ENCODE results near the gene UGT1A5.
A peak's percentile ranks its signal among the peaks of the same experiment; 100 is the strongest.

The UGT1A5 gene

GRCh38 chr2:233712611-233713261 lies at the start of gene UGT1A5:
Gene UGT1A5 (plus strand): TSS chr2:233712907. CDS start chr2:233712992, 85 bp downstream.
- no peak for DNase-seq (ENCODE audit: low read depth, low spot score)

GRCh38 chr2:233663911-233664310 lies 48.8 kb upstream of the UGT1A5 start:
- DNase-seq (ENCODE audit: low read depth, low spot score): no peak

- DNase-seq (ENCODE audit: low read depth, low spot score): no peak
Measured at GRCh38 chr2:233668605-233669260, 44.0 kb upstream of the UGT1A5 start.

- no peak for DNase-seq (ENCODE audit: low read depth, low spot score)
Measured at GRCh38 chr2:233671290-233672161, 41.2 kb upstream of the UGT1A5 start, which contains the start of gene UGT1A9. Gene UGT1A9 (plus strand): TSS chr2:233671898. CDS start chr2:233671935, 37 bp downstream.

- DNase-seq (ENCODE audit: low read depth, low spot score): no peak
Measured at GRCh38 chr2:233672886-233673285, 39.8 kb upstream of the UGT1A5 start.

GRCh38 chr2:233673896-233674295 lies 38.8 kb upstream of the UGT1A5 start:
- DNase-seq (ENCODE audit: low read depth, low spot score): no peak

GRCh38 chr2:233674314-233674713 lies 38.4 kb upstream of the UGT1A5 start:
- no peak for DNase-seq (ENCODE audit: low read depth, low spot score)

GRCh38 chr2:233674995-233675394 lies 37.7 kb upstream of the UGT1A5 start:
- DNase-seq (ENCODE audit: low read depth, low spot score): no peak

GRCh38 chr2:233676046-233676445 lies 36.7 kb upstream of the UGT1A5 start:
- peak; percentile 9 for DNase-seq (ENCODE audit: low read depth, low spot score)

- no peak for DNase-seq (ENCODE audit: low read depth, low spot score)
Measured at GRCh38 chr2:233679196-233679595, 33.5 kb upstream of the UGT1A5 start.

- no peak for DNase-seq (ENCODE audit: low read depth, low spot score)
Measured at GRCh38 chr2:233680361-233681045, 32.2 kb upstream of the UGT1A5 start.

- no peak for DNase-seq (ENCODE audit: low read depth, low spot score)
Measured at GRCh38 chr2:233681521-233682099, 31.1 kb upstream of the UGT1A5 start, which contains the start of gene UGT1A7. Gene UGT1A7 (plus strand): TSS chr2:233681901. CDS start chr2:233681938, 37 bp downstream.

- no peak for DNase-seq (ENCODE audit: low read depth, low spot score)
Measured at GRCh38 chr2:233684640-233685039, 28.1 kb upstream of the UGT1A5 start.

- no peak for DNase-seq (ENCODE audit: low read depth, low spot score)
Measured at GRCh38 chr2:233686928-233687327, 25.8 kb upstream of the UGT1A5 start.

- DNase-seq (ENCODE audit: low read depth, low spot score): no peak
Measured at GRCh38 chr2:233688341-233688740, 24.4 kb upstream of the UGT1A5 start.

GRCh38 chr2:233689031-233689430 lies 23.7 kb upstream of the UGT1A5 start:
- DNase-seq (ENCODE audit: low read depth, low spot score): no peak

- DNase-seq (ENCODE audit: low read depth, low spot score): no peak
Measured at GRCh38 chr2:233689501-233689900, 23.2 kb upstream of the UGT1A5 start.

- no peak for DNase-seq (ENCODE audit: low read depth, low spot score)
Measured at GRCh38 chr2:233690444-233690843, 22.3 kb upstream of the UGT1A5 start.

GRCh38 chr2:233691443-233692433 lies 21.0 kb upstream of the UGT1A5 start:
- DNase-seq (ENCODE audit: low read depth, low spot score): no peak

GRCh38 chr2:233692648-233693047 lies 20.1 kb upstream of the UGT1A5 start, which contains the start of gene UGT1A6:
Gene UGT1A6 (plus strand): TSS chr2:233692890. CDS start chr2:233693005, 115 bp downstream.
- DNase-seq (ENCODE audit: low read depth, low spot score): no peak

Measured in smooth muscle cell of the brain vasculature (primary cell).